AG09309 (cell line): ENCODE data around the gene OS9.

Source experiments
- DNase-seq: peaks from one replicate; pipeline ENCODE4 v3.0.0-alpha.2; 2010; ENCODE audit warnings: low read depth
- H3K4me3 ChIP-seq: 2 replicates; pipeline ENCODE4 v1.5.1; 2011; ENCODE audit warnings: mild to moderate bottlenecking, low read depth, low read length, moderate library complexity; ENCODE audit not compliant: control insufficient read depth
- CTCF ChIP-seq: IDR thresholded peaks from 2 replicates; pipeline ENCODE4 v1.5.1; 2011; ENCODE audit warnings: mild to moderate bottlenecking, low read depth, low read length, inconsistent platforms; ENCODE audit not compliant: insufficient read depth, control insufficient read depth; ENCODE audit errors: missing control alignments

The OS9 gene

DNA sequence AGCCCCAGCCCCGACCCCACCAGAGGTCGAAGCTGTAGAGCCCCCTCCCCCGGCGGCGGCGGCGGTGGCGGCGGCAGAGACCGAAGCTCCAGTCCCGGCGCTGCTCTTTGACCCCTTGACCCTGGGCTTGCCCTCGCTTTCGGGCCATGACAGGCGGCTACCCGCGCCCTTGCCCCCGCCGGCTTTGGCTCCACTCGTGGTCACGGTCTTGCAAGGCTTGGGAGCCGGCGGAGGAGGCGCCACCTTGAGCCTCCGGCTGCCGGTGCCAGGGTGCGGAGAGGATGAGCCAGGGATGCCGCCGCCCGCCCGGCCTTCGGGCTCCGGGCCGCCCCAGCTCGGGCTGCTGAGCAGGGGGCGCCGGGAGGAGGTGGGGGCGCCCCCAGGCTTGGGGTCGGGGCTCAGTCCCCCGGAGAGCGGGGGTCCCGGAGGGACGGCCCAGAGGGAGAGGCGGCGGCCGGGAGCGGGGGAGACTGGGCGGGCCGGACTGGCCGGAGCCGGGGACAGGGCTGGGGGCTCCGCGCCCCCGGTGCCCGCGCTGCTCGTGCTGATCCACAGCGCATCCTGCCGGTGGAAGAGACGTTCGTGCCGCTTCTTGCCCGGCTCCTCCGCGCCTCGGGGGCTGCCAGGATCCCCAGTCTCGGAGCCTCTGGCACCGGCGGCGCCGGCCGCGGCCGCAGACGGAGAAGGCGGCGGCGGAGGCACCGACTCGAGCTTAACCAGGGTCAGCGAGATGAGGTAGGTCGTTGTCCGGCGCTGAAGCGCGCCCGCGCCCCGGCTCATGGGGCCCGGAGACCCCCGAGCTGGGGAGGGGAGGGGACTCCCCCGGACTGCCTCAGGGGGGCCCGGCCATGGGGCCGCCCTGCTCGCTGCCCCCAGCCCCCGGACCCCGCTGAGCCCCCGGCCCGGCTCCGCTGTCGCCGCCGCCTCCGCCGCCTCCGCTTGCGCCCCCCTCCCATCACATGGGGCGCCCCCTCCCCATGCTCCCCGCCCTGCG is 43.8 kb downstream of the OS9 start:
- peak; percentile 37 for TF ChIP-seq CTCF
- DNase-seq, result no peak

GRCh38 chr12:57738661-57739237 is 44.8 kb downstream of the OS9 start, which contains the start of gene AGAP2:
TSS of gene AGAP2 (minus strand) at chr12:57738742. CDS start at chr12:57738246, 496 bp downstream.
- peak within 1 kb of the TSS; percentile 12 for H3K4me3 ChIP-seq
- TF ChIP-seq CTCF, result no peak
- no peak for DNase-seq

More for the DNA sequence above, 43.8 kb downstream of the OS9 start:
- H3K4me3 ChIP-seq, result peak overlapping the region; percentile 12; the same call in 1 of the 2 replicates

- no peak overlapping the region for H3K4me3 ChIP-seq
- TF ChIP-seq CTCF, result no peak
- no peak for DNase-seq
These were observed 45.5 kb downstream of the OS9 start for GRCh38 chr12:57739387-57739786.

DNA sequence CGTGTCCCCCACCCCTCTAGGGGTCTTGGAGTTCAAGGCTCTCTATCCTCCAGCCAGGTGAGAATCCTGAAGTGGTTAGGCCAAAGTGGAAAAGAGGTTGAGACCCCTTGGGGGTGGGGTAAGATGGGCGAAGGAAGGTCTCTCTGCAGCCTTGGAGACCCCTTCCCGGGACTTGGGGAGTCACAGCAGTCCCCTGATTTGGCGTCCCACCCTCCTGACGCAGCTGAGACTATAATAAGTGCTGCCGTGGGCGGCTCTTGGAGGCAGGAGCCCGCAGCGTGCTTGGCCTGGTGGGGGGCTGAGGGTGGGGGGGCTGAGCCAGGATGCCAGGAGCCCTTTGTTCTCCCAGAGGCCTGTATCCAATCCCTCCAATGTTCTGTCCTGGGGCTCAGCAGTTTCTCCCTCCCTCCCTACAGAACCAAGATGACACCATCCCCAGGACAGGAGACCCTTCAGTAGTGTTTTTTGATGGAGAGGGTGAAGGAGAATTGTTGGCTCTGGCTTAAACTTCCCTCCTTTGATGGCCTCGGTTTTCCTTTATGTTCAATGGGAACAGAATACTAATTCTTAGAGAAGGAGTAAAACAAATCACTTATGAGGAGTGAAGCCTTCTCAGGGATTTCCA is 46.1 kb downstream of the OS9 start:
- DNase-seq, result no peak
- no peak overlapping the region for H3K4me3 ChIP-seq
- no peak for TF ChIP-seq CTCF

DNA sequence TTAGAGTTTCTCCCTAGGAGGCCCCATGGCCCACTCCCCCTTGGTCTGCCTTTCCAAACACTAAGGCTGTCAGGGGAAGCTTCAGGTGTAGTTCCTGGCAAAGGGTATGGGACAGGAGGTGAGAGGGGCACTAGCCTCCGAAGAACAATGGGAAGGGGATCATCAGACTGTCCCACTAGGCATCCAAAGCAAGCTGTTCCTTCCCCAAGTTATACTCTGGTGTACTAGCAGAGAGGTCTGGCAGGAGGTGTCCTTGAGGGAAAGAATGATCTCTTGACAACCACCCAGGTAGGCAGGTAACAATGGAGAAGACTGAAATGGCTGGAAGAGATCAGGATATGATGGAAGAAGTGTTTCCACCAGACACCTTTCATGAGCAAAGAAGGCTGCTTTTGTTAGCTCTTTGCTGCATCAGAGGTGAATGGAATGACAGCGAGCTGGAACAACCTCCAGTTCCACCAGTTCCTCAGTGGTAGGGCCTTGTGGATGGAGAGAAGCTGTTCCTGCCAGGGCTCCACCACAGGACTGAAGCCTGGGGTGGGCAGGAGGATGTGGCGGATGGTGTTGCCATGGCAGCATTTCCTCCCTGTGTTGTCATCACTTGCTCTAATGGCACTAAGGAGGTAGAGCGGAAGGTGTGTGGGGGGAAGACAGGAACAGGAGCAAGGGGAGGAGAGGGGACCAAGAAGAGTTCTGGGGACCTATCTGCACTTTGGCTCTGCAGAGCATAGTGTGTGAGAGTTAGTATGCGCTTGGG is 46.9 kb downstream of the OS9 start:
- DNase-seq, result no peak
- no peak overlapping the region for H3K4me3 ChIP-seq
- TF ChIP-seq CTCF, result no peak

- no peak overlapping the region for H3K4me3 ChIP-seq
- DNase-seq, result no peak
- no peak for TF ChIP-seq CTCF
These were observed 47.5 kb downstream of the OS9 start for GRCh38 chr12:57741413-57741789.
